Activated CD4-positive, alpha-beta T cell treated with anti-CD3 and anti-CD28 coated beads, Interleukin-2, amount 50 U/mL, for 4 hours (primary cell): ENCODE measurements around the gene PYDC1.
"Not testable (repeated sequence)": the region's sequence is repeated elsewhere in the genome, so short reads cannot be mapped to it uniquely, and the experiment has no call there.

Experiments used
- DNase-seq, 2 experiments: peaks; one replicate each; pipeline ENCODE4 v3.0.0-alpha.2; 2020

The PYDC1 gene

DNA sequence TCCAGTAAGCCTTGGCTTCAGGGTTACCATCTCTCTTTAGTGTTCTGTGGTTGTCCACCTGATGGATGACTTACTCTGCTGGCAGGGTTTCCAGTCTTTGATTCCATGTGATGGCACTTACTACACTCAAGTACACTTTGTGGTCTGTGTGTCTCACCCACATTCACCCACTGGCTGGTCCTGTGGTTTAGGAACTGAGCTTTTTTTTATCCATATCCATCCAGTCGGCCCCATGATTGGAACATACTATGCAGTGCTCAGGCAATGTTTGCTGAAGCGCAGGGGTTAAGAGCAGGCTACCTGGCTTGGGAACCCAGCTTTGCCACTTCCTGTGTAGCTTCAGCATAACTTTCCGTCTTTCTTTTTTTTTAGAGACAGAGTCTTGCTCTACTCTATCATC lies 39.8 kb downstream of the PYDC1 start:
- DNase-seq, result peak in 1 of 2 experiments; percentile 18

DNA sequence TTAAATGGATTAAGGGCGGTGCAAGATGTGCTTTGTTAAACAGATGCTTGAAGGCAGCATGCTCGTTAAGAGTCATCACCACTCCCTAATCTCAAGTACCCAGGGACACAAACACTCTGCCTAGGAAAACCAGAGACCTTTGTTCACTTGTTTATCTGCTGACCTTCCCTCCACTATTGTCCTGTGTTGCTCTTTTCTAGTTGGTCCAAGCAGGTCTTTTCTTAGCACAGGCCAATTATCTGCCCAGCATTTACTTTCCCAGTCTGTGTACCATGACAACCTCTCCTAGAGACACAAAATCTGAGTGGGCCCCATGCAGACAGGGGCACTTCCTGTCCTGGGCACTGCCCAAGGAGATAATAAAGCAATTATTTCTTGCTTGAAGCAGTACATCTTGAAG lies 46.9 kb downstream of the PYDC1 start:
- not testable (repeated sequence) for DNase-seq

DNA sequence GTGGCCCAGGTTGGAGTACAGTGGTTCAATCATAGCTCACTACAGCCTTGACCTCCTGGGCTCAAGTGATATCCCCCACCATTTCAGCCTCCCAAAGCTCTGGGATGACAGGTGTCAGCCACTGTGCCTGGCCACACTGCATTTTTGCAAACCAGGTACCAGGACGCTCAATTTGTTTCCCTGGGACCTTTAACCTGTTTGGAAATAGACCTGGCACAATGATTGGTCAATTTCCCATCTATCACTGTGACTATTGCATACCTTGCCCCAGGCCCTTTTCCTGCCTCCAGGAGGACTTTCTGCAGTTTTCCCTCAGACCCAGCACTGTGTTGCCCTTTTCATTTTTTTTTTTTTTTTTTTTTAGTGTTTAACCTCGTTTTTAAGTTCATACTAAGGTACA lies 48.1 kb downstream of the PYDC1 start:
- DNase-seq, result no peak

DNA sequence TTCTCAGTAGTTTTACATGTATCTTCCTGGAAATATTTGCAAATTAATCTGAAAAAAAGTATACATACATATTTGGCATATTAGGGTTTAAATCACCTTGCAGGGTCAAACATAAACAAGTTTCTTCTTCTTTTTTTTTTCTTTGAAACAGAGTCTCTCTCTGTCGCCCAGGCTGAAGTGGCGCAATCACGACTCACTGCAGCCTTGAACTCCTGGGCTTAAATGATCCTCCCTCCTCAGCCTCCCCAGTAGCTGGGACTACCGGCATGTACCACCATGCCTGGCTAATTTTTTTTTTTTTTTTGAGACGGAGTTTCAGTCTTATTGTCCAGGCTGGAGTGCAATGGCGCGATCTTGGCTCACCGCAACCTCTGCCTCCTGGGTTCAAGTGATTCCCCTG lies 49.6 kb downstream of the PYDC1 start:
- no peak for DNase-seq
